GM12873 (cell line): ENCODE results near the gene PDE12.

Experiments used
- TF ChIP-seq, protein P1 (sequence below): IDR thresholded peaks from 2 replicates; pipeline ENCODE4 v1.5.1; 2012; ENCODE audit warnings: low read depth, mild to moderate bottlenecking, moderate library complexity, low read length, control low read depth; ENCODE audit not compliant: insufficient read depth; ENCODE audit errors: missing control alignments

PDE12 gene

DNA sequence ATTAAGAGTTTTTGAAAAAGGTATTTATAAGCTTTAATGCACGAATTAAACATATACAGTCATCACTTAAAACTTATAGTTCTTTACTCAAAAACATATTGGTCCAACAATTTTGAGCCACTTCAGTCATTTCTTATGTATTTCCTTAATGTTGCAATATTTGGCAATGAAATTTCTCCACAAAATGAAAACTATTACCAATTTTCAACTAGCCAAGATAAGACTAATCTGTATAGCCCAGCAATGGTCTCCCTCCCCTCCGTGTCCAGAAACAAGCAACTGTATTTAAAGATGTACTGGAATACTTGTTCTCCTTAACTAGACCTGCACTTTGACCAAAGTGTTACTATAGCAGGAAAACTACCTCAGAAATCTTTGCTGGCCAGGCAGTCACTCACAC, 31.8 kb downstream of the PDE12 start:
- TF ChIP-seq, protein P1, sequence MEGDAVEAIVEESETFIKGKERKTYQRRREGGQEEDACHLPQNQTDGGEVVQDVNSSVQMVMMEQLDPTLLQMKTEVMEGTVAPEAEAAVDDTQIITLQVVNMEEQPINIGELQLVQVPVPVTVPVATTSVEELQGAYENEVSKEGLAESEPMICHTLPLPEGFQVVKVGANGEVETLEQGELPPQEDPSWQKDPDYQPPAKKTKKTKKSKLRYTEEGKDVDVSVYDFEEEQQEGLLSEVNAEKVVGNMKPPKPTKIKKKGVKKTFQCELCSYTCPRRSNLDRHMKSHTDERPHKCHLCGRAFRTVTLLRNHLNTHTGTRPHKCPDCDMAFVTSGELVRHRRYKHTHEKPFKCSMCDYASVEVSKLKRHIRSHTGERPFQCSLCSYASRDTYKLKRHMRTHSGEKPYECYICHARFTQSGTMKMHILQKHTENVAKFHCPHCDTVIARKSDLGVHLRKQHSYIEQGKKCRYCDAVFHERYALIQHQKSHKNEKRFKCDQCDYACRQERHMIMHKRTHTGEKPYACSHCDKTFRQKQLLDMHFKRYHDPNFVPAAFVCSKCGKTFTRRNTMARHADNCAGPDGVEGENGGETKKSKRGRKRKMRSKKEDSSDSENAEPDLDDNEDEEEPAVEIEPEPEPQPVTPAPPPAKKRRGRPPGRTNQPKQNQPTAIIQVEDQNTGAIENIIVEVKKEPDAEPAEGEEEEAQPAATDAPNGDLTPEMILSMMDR: no peak

DNA sequence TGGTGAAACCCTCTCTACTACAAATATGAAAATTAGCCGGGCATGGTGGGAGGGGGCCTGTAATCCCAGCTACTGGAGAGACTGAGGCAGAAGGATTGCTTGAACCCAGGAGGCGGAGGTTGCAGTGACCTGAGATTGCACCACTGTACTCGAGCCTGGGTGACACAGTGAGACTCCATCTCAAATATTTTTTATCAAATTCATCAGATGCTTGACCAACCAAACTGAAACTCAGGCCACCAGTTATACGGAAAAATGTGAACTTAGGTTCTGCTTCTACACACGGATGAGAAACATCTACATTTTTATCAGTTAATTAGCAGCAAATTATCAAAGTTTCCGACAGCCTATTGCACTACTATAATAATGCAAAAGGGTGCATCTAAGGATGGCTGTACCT, 36.2 kb downstream of the PDE12 start:
- TF ChIP-seq, protein P1: no peak

DNA sequence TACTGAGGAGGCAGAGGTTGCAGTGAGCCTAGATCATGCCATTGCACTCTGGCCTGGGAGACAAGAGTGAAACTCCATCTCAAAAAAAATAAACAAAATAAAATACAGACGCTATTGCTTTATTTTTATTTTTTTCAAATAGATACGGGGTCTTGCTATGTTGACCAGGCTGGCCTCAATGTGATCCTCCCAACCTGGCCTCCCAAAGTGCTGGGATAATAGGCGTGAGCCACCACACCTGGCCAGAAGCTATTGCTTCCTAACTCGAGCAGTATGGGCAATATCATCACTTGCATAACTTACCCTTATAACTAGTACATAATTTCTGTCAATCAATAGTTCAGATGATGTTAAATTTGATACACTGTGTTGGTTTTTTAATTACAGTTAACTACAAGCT, 38.1 kb downstream of the PDE12 start:
- TF ChIP-seq, protein P1: no peak

DNA sequence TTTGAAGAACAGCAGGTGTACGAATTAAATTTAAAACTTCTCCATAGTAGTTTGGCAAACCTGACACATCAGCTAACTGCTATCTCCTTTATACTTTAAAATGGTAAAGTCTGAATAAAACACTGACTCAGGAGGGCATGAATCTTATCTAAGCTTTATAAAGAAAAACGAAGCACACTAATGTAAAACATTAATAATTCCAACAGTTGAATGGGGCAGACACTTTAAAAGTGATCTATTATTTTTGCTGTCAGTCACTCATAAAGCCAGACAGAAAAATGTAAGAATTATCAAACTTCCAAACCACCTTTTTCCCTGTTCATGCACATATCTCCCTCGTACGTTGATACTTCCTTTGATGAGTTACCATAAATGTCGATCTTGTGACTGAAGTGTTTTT, 38.5 kb downstream of the PDE12 start:
- TF ChIP-seq, protein P1: no peak

DNA sequence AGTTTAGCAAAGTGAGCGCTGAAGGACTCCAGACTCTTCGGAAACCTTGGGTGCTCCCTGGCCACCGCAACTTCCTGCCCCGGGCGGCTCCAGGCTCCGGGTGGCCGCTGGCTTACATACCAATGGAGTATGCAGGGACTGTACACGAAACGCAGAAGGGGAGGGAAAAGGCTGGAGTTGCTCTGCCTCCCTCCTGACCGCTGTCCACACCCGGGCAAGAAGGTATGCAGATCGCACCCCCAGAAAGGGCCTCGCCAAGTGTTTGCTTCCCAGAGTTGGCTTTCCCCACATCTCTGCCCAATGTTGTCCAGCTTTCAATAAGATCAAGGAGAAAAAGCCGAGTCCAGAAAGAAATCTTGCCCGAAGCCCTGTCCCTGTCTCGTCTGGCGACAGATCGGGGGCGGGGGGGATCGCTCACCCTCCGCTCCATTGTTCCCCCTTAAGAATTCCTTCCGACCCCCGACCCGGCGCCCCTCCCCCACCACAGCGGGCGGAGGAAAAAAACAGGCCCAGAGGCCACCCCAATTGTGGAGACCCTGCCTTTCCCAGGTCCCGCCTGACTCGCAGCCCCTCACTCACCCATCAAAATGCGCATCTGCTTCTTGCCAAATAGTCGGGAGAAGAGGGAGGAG, 40.5 kb downstream of the PDE12 start:
- TF ChIP-seq, protein P1: no peak

DNA sequence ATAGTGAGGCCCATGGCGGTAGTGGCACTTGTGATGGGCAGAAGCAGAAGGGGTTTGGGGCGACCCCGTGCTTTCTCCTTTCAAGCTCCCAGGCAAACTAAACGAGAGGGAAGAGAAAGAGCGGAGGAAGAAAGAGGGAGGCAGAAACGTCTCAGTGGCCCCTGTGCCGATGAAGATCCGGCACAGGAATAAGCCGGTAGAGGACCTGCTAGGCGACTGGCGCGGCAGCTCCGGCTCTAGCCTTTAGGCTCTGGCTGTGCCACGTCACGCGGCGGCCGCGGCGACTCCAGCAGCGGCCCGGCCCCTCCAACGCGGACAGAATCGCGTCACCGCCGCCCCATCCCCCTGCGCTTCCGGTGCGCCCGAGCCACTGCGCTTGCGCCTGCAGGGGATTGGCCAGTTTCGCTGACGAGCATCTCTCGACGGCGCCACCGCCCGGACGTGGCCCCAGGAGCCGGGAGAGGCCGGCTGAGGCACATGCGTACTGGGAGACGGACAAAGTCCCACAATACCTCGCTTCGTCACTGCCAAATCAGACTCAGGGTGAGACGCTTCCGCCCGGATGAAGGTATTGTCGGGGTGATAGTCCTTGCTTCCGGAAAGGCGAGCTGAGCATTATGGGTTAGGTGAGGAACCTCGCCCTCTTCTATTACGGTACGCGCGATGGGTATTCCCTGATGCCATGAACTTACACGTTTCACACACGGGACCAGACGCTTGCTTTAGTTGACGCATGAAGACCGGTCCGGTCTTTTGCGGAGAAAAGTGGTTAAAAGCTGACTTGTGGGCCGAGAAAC, 41.3 kb downstream of the PDE12 start, which contains the start of gene ARF4:
TSS of gene ARF4 (minus strand) at position 218 of the 797 bp plus-strand sequence. CDS start at position 14, 204 bp downstream.
- TF ChIP-seq, protein P1: no peak

DNA sequence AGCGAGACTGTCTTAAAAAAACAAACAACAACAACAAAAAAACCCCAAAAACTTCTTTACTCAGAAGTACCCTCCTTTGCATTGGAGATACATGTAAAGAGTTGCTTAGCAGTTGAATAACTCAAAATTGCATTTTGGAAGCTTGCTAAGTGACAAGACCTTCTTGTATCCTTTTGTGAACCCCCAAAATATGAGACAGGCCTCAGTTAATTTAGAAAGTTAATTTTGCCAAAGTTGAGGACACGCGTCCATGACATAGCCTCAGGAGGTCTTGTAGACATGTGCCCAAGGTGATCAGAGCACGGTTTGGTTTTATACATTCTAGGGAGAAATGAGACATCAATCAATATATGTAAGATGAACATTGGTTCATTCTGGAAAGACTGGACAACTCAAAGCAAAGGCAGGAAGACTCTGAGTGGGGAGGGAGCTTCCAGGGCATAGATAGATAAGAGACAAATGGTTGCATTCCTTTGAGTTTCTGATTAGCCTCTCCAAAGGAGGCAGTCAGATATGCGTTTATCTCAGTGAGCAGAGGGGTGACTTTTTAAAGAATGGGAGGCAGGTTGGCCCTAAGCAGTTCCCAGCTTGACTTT, 42.8 kb downstream of the PDE12 start:
- TF ChIP-seq, protein P1: no peak
